GM18519 (cell line): ENCODE measurements around the gene ALCAM.

Source experiments
- ATAC-seq: cut with Tn5 transposase; IDR thresholded peaks from one replicate; pipeline ENCODE4 v1.9.1; 2021; ENCODE audit warnings: mild to moderate bottlenecking, moderate library complexity; ENCODE audit not compliant: unreplicated experiment, low FRiP score

The ALCAM gene

GRCh38 chr3:105614288-105615030, 247.8 kb downstream of the ALCAM start:
- no peak for ATAC-seq

DNA sequence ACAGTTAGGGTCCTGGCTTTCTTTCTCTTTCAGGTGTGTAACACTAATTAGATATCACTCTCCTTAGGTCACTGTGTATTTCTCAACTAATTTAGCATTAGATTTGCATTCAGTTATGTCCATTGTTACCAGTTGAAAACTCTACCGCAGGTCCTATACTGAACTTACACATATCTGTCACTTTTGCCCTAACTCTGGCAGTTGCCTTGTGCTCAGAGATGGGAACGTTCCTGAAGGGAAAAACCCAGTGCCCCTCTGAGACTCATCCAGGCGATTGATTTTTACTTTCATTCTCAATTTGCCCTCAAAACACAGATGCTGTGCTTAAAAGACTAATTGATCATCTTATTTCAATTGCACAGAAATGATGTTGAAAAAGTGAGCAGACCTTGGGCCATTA, 249.1 kb downstream of the ALCAM start:
- no peak for ATAC-seq

GRCh38 chr3:105616374-105617121, 249.8 kb downstream of the ALCAM start:
- ATAC-seq, result no peak

- no peak for ATAC-seq
Measured at GRCh38 chr3:105618556-105618955, 251.8 kb downstream of the ALCAM start.

DNA sequence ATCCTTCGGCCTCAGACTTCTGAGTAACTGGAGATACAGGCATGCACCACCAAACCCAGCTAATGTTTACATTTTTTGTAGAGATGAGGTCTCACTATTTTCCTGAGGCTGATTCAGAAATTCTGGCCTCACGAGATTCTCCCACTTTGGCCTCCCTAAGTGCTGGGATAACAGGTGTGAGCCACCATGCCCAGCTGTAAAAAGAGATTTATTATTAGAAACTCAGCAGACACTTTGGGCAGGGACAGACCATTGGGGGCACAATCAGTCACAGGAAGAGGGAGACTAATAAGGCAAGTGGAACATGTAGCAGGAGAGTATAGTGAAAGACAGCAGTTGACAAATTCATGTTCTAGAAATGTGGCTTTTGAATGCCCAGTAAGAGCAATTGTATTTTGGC, 252.9 kb downstream of the ALCAM start:
- no peak for ATAC-seq

DNA sequence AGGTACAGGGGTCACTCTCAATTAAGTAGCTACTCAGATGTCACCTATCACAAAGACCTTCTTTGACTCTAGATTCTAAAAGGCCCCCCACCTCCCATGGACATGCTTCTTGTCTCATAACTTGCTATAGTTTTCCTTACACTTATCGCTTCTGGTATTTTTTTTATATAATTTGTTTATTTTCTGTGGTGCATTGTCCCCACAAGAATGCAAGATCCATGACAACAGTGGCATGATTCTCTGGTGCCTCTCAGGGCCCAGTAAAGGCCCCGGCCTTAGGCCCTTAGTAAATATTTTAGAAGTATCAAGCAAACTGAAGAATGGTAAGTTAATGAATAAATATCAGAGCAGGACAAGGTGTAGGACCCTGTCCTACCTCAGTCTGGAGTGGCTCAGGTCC, 253.5 kb downstream of the ALCAM start:
- no peak for ATAC-seq

DNA sequence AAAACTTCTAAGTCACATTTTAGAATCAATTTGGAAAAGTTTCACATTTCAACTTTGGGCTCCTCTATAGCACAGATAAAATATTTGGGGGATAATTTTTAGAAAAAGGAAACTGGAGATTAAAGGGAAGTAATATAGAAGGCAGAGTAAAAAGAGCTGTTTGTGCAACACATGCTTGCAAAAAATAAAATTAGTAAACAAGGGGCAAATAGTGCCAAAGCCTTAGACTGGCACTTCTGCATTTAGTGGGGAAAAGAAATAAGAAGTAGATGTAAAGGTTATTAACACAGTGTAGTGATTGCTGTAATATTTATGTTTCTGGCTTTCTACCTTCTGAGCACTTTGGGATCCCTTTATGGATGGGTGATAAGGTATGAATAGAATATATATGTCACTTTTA, 255.5 kb downstream of the ALCAM start:
- ATAC-seq, result no peak
